Neural cell (in vitro differentiated cells): Measurements from ENCODE around the gene FUCA2. TPM values are rescaled to one million over a fixed set of nuclear protein-coding genes. Genes with fewer than 3 reads are reported as not detected.

ENCODE experiments used
- H2AFZ ChIP-seq: fragments of 200-600, 300-800 bp; sonication (generic), shearing (Covaris generic); 2 replicates; pipeline ENCODE4 v1.6.0; 2014; ENCODE audit warnings: low read depth, mild to moderate bottlenecking, antibody characterized with exemption, low read length, moderate library complexity
- H3F3A ChIP-seq: fragments of 200-600 bp; shearing (Covaris generic); 2 replicates; pipeline ENCODE4 v1.6.1; 2016; ENCODE audit warnings: mild to moderate bottlenecking, moderate library complexity, mixed read lengths, antibody characterized with exemption, low read length; ENCODE audit not compliant: insufficient read depth, poor library complexity, severe bottlenecking
- H3K27ac ChIP-seq: fragments of 200-600, 300-800 bp; sonication (generic), shearing (Covaris generic); 2 replicates; pipeline ENCODE4 v1.5.1; 2014; ENCODE audit warnings: mild to moderate bottlenecking, low read length, moderate library complexity
- H3K27me3 ChIP-seq: fragments of 300-800, 200-600 bp; sonication (generic), shearing (Covaris generic); 2 replicates; pipeline ENCODE4 v1.6.0; 2014; ENCODE audit warnings: mild to moderate bottlenecking, low read depth, low read length, moderate library complexity; ENCODE audit not compliant: insufficient read depth
- H3K36me3 ChIP-seq: fragments of 300-800, 200-600 bp; sonication (generic), shearing (Covaris generic); 2 replicates; pipeline ENCODE4 v1.5.1; 2014; ENCODE audit warnings: mild to moderate bottlenecking, antibody characterized with exemption, low read length, moderate library complexity; ENCODE audit not compliant: insufficient read depth
- H3K4me2 ChIP-seq: fragments of 300-800, 200-600 bp; sonication (generic), shearing (Covaris generic); 2 replicates; pipeline ENCODE4 v1.6.0; 2014; ENCODE audit warnings: mild to moderate bottlenecking, low read length
- H3K4me3 ChIP-seq: fragments of 300-800, 200-600 bp; sonication (generic), shearing (Covaris generic); 2 replicates; pipeline ENCODE4 v1.5.1; 2014; ENCODE audit warnings: mild to moderate bottlenecking, low read length, moderate library complexity
- H3K79me2 ChIP-seq: fragments of 200-600 bp; shearing (Covaris generic); replicated peaks from 2 replicates; pipeline ENCODE4 v1.6.0; 2014; ENCODE audit warnings: mild to moderate bottlenecking, low read length, moderate library complexity; ENCODE audit not compliant: insufficient read depth
- H3K9ac ChIP-seq: fragments of 300-800, 200-600 bp; sonication (generic), shearing (Covaris generic); 2 replicates; pipeline ENCODE4 v1.6.1; 2016; ENCODE audit warnings: mild to moderate bottlenecking, low read length, mixed read lengths
- H3K9me2 ChIP-seq: fragments of 200-600 bp; shearing (Covaris generic); 2 replicates; pipeline ENCODE4 v1.6.1; 2016; ENCODE audit warnings: mild to moderate bottlenecking, low read length, mixed read lengths; ENCODE audit not compliant: insufficient read depth
- H3K9me3 ChIP-seq: fragments of 200-600, 300-800 bp; sonication (generic), shearing (Covaris generic); 2 replicates; pipeline ENCODE4 v1.6.1; 2016; ENCODE audit warnings: mild to moderate bottlenecking, mixed run types, low read length, moderate library complexity, mixed read lengths
- H4K20me1 ChIP-seq: fragments of 200-600 bp; shearing (Covaris generic); 2 replicates; pipeline ENCODE4 v1.6.1; 2016; ENCODE audit warnings: mild to moderate bottlenecking, mixed run types; ENCODE audit not compliant: insufficient read depth
- CTCF ChIP-seq: fragments of 450-650 bp; IDR thresholded peaks from 2 replicates; pipeline ENCODE4 v1.5.1; 2014; ENCODE audit warnings: antibody characterized with exemption, mild to moderate bottlenecking, moderate library complexity; ENCODE audit not compliant: poor library complexity, severe bottlenecking
- EP300 ChIP-seq: fragments of 450-650 bp; conservative IDR thresholded peaks from 2 replicates; pipeline ENCODE4 v1.6.1; 2014; ENCODE audit warnings: antibody characterized with exemption, mild to moderate bottlenecking, moderate library complexity; ENCODE audit not compliant: poor library complexity, severe bottlenecking
- EZH2 ChIP-seq: fragments of 200-600, 300-800 bp; shearing (Covaris generic), sonication (generic); IDR thresholded peaks from 2 replicates; pipeline ENCODE4 v1.6.1; 2014; ENCODE audit warnings: antibody characterized with exemption, low read length, borderline replicate concordance, mild to moderate bottlenecking; ENCODE audit not compliant: insufficient read depth, poor library complexity, severe bottlenecking
- MXI1 ChIP-seq: fragments of 450-650 bp; conservative IDR thresholded peaks from 2 replicates; pipeline ENCODE4 v1.6.1; 2014; ENCODE audit warnings: antibody characterized with exemption, mild to moderate bottlenecking; ENCODE audit not compliant: poor library complexity, severe bottlenecking
- POLR2AphosphoS5 ChIP-seq: IDR thresholded peaks from 2 replicates; pipeline ENCODE4 v1.6.1; 2012
- RAD21 ChIP-seq: fragments of 450-650 bp; conservative IDR thresholded peaks from 2 replicates; pipeline ENCODE4 v1.6.1; 2014; ENCODE audit warnings: antibody characterized with exemption, mild to moderate bottlenecking, moderate library complexity
- REST ChIP-seq: IDR thresholded peaks from 2 replicates; pipeline ENCODE4 v1.6.1; 2012; ENCODE audit warnings: borderline replicate concordance
- SMC3 ChIP-seq: fragments of 450-650 bp; conservative IDR thresholded peaks from 2 replicates; pipeline ENCODE4 v1.6.1; 2014; ENCODE audit warnings: antibody characterized with exemption, mild to moderate bottlenecking, moderate library complexity; ENCODE audit not compliant: poor library complexity
- TAF1 ChIP-seq: IDR thresholded peaks from 2 replicates; pipeline ENCODE4 v1.6.1; 2012; ENCODE audit warnings: low read depth
- polyA plus RNA-seq: library from polyadenylated mRNA; depleted of rRNA; stranded (reverse); fragments of >200 nt; gene quantifications from 2 replicates; pipeline ENCODE4 v1.2.3, GENCODE V29; 2014

Gene FUCA2
- polyA plus RNA-seq, 1 donor from 2014 or later = 6.0 TPM

DNA sequence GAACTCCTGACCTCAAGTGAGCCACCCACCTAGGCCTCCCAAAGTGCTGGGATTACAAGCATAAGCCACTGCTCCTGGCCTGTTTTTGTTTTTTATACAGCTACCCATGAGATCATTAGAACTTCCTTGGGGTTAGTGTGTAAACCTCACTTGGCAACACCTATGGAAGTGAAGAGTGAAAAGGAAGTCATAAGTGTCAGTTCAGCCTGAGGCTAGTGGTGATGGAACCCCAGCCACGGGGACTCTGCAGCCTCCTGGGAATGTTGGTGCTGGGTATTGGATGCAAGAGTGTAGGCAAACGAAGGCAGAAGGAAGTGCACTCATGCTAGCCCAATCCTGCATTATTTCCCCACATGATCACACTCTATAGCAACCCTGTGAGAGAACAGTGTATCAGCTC, 33.6 kb upstream of the FUCA2 start:
- no peak overlapping the region for H2AFZ ChIP-seq
- no peak overlapping the region for H3K4me2 ChIP-seq
- no peaks in the 10 kb centered on the region for H3K9me3 ChIP-seq
- no peaks in the 10 kb centered on the region for H3K9me2 ChIP-seq
- no peaks in the 10 kb centered on the region for H3F3A ChIP-seq
- no peak for TF ChIP-seq CTCF
- no peak for TF ChIP-seq RAD21
- no peak for TF ChIP-seq TAF1
- no peak for TF ChIP-seq MXI1
- no peak for TF ChIP-seq SMC3
- no peak for TF ChIP-seq POLR2AphosphoS5
- TF ChIP-seq REST = no peak
- no peak for TF ChIP-seq EZH2
- no peak for TF ChIP-seq EP300
- no peaks in the 10 kb centered on the region for H4K20me1 ChIP-seq
- no peak overlapping the region for H3K9ac ChIP-seq
- H3K27ac ChIP-seq = no peak overlapping the region
- no peak overlapping the region for H3K4me3 ChIP-seq
- H3K79me2 ChIP-seq = no peaks in the 10 kb centered on the region
- no peaks in the 10 kb centered on the region for H3K36me3 ChIP-seq
- H3K27me3 ChIP-seq = no peaks in the 10 kb centered on the region

- Histone ChIP-seq H3K79me2 (no peaks in the 10 kb centered on the region), H3F3A (no peaks in the 10 kb centered on the region), H3K9me2 (no peaks in the 10 kb centered on the region), H3K9ac (no peak overlapping the region), H3K27ac (no peak overlapping the region), H3K27me3 (no peaks in the 10 kb centered on the region), H4K20me1 (no peaks in the 10 kb centered on the region), H3K9me3 (no peaks in the 10 kb centered on the region), H3K4me3 (no peak overlapping the region), H2AFZ (no peak overlapping the region), H3K4me2 (no peak overlapping the region), H3K36me3 (no peaks in the 10 kb centered on the region)
- TF ChIP-seq TAF1 (no peak), RAD21 (no peak), EP300 (no peak)
Observed at GRCh38 chr6:143544011-143544696, 32.6 kb upstream of the FUCA2 start.
